Prostate gland (tissue), 2 donors: ENCODE data around the gene DENND1B. TPM values are rescaled to one million over a fixed set of nuclear protein-coding genes. Genes with fewer than 3 reads are reported as not detected.

Source experiments
- DNase-seq: peaks from one replicate; pipeline ENCODE4 v3.0.0-alpha.2; 2019; ENCODE audit warnings: low spot score
- H3K27ac ChIP-seq, 2 donors: fragments of 200-600 bp; sonication (generic); 2 replicates each; pipeline ENCODE4 v1.5.1; 2017 to 2019
- H3K27me3 ChIP-seq: fragments of 200-600 bp; sonication (generic); replicated peaks from 2 replicates; pipeline ENCODE4 v1.5.1; 2019; ENCODE audit not compliant: insufficient read depth
- H3K36me3 ChIP-seq, 2 donors: fragments of 200-600 bp; sonication (generic); 1 replicate in 1 of 2; 2 replicates in 1 of 2; pipeline versions ENCODE4 v1.5.1 to v1.8.1; 2017 to 2019
- H3K4me1 ChIP-seq: fragments of 200-600 bp; sonication (generic); replicated peaks from 2 replicates; pipeline ENCODE4 v1.5.1; 2019
- H3K4me3 ChIP-seq, 2 donors: fragments of 200-600 bp; sonication (generic); 2 replicates each; pipeline ENCODE4 v1.5.1; 2017 to 2019
- H3K9me3 ChIP-seq: fragments of 200-600 bp; sonication (generic); 2 replicates; pipeline ENCODE4 v1.5.1; 2017
- POLR2A ChIP-seq: fragments of 450-650 bp; IDR thresholded peaks from one replicate; pipeline ENCODE4 v1.6.1; 2016; ENCODE audit warnings: antibody characterized with exemption, mild to moderate bottlenecking
- POLR2AphosphoS5 ChIP-seq: sonication (generic); formaldehyde crosslinking; IDR thresholded peaks from one replicate; pipeline ENCODE4 v1.6.1; 2017; ENCODE audit warnings: antibody characterized with exemption
- WGBS: methylation state at CpG from one replicate; pipeline ENCODE4 v1.1.5; 2018; 5-methylcytosine and 5-hydroxymethylcytosine counted together
- intact Hi-C: fragments of 100-400 bp; cut with DNase I; formaldehyde crosslinking; loops from one replicate; pipeline ENCODE4 v1.14.2; 2022
- total RNA-seq, 2 donors: library from RNA; depleted of rRNA; stranded (reverse); fragments of >200 nt; gene quantifications; one replicate each; pipeline ENCODE4 v1.1.0, GENCODE V29; 2016
- TF ChIP-seq, protein P1 (sequence below), 4 experiments: fragments of 200-600 bp in 2 of 4; fragments of 450-650 bp in 2 of 4; sonication (generic) in 2 of 4; IDR thresholded peaks; 1 replicate in 3 of 4; 2 replicates in 1 of 4; pipeline ENCODE4 v1.5.1; 2016 to 2019; ENCODE audit warnings: antibody characterized with exemption in 4 of 4, mild to moderate bottlenecking in 2 of 4, moderate library complexity in 2 of 4

DENND1B gene
- total RNA-seq, 2 donors from 2014 or later: 13.5 to 14.1 TPM

DNA sequence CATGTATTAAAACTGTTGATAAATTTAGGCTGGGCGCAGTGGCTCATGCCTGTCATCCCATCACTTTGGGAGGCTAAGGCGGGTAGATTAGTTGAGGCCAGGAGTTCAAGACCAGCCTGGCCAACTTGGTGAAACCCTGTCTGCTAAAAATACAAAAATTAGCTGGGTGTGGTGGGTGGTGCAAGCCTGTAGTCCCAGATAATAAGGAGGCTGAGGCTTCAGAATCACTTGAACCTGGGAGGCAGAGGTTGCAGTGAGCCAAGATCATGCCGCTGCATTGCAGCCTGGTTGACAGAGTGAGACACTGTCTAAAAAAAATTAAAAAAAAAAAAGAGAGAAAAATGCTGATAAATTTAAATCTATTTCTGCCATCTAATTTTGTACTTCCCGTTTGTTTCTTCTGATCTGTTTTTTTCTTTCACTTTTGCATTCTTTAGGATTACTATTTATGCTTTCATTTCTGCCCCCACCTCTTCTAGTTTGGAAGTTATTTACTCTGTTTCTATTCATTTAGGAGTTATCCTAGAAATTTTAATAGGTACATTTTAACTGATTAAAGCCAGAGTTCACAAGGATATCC lies 3.2 kb upstream of the DENND1B start:
- no peaks in the 10 kb centered on the region for H3K27me3 ChIP-seq
- TF ChIP-seq, protein P1, sequence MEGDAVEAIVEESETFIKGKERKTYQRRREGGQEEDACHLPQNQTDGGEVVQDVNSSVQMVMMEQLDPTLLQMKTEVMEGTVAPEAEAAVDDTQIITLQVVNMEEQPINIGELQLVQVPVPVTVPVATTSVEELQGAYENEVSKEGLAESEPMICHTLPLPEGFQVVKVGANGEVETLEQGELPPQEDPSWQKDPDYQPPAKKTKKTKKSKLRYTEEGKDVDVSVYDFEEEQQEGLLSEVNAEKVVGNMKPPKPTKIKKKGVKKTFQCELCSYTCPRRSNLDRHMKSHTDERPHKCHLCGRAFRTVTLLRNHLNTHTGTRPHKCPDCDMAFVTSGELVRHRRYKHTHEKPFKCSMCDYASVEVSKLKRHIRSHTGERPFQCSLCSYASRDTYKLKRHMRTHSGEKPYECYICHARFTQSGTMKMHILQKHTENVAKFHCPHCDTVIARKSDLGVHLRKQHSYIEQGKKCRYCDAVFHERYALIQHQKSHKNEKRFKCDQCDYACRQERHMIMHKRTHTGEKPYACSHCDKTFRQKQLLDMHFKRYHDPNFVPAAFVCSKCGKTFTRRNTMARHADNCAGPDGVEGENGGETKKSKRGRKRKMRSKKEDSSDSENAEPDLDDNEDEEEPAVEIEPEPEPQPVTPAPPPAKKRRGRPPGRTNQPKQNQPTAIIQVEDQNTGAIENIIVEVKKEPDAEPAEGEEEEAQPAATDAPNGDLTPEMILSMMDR (IDR thresholded peaks at IDR 0.05): no peak
- H3K9me3 ChIP-seq: no peaks in the 10 kb centered on the region
- no peaks in the 10 kb centered on the region for H3K36me3 ChIP-seq
- no peak overlapping the region for H3K4me3 ChIP-seq
- intact Hi-C loops: no loop called here
- DNase-seq: no peak
- H3K27ac ChIP-seq: no peak overlapping the region
- WGBS: 76% methylated on average over 4 of the region's 4 CpGs
- H3K4me1 ChIP-seq: peaks cover 10% of the 10 kb centered on the region

DNA sequence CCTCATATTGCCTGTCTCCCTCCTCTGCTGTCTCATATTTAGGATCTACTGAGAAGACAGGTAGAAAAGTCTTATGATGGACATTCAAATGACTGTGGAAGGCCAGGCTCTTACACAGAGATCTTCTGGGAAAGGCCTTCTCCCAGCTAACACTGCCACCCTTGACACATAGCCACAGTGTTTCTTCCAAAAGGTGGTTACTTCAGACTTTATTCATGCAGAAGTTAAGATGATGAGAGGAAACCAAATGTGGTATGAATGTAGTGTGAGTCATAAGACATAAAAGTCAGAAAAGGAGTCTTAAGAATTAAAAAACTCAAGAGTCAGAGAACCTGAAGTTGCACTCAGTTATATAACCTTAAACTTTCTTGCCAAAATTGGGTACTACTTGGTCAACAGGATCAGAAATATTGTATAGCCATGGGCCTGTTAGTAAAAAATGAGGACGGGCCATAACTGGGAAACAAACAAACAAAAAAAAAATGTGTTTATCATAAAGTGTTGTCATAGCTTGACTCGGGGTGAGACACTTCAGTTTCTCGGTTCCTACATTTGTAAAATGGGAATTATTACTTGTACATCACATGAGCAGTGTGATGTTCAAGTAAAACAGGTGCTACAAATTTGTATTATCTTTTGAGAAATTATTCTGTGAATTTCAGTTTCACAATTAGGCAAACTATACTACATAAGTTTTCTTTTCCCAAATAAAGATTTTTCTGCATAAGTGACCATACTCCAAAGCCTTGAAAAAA lies 1.2 kb upstream of the DENND1B start:
- Histone ChIP-seq H3K9me3 (no peaks in the 10 kb centered on the region), H3K4me1 (no peaks in the 10 kb centered on the region), H3K27ac (peak overlapping the region; percentile 85 to 91), H3K4me3 (no peak overlapping the region), H3K27me3 (no peaks in the 10 kb centered on the region), H3K36me3 (no peaks in the 10 kb centered on the region)
- no peak for DNase-seq
- intact Hi-C loops: no loop called here
- TF ChIP-seq POLR2AphosphoS5 (no peak), POLR2A (no peak)
- TF ChIP-seq, protein P1 (IDR thresholded peaks at IDR 0.05): no peak
- 82% methylated on average over 3 of the region's 3 CpGs for WGBS

DNA sequence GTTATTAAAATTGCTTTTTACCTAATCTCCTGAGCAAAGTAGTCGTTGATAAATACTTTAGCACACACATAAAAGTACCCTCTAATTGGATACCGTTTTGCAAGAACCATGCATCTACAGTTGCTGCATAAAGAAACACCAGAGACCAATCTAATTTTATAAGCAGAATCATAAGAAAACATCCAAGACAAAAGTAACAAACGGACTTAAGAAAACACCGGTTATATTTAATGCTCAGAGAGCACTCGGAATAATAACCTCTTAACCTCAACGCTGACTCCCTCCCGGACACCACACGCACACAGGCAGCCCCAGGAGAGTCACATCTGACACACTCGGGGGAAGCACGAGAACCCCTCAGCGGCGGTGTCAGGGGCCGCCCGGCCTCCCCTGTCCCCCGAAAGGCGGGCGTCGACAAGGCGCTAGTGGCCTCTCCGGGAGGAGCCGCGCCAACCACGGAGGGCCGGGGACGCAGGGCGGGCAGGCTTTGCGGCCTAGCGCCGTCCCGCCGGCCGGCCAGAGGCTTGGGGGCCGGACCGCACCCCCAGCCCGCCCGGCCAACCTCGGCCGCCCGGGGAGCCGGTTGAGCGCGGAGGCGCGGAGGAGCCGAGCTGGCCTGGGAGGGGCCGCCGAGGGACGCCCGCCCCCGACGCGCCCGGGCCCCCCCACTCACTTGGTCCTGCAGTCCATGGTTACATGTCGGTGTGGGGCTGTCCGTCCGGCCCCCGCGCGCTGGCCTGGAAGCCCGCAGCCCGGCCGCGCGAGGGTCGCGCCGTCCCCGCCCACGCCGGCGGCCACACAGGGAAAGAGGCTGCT lies 606 bp downstream of the DENND1B start:
- TF ChIP-seq, protein P1 (IDR thresholded peaks at IDR 0.05): no peak
- TF ChIP-seq POLR2A (no peak), POLR2AphosphoS5 (no peak)
- Histone ChIP-seq H3K27me3 (no peaks in the 10 kb centered on the region), H3K9me3 (no peaks in the 10 kb centered on the region), H3K27ac (peak overlapping the region; percentile 85 to 91), H3K4me3 (peak overlapping the region; percentile 67 to 69), H3K4me1 (no peaks in the 10 kb centered on the region), H3K36me3 (no peaks in the 10 kb centered on the region)
- intact Hi-C loops: no loop called here
- under 1% methylated on average over 28 of the region's 71 CpGs for WGBS
- DNase-seq: peak; percentile 25

DNA sequence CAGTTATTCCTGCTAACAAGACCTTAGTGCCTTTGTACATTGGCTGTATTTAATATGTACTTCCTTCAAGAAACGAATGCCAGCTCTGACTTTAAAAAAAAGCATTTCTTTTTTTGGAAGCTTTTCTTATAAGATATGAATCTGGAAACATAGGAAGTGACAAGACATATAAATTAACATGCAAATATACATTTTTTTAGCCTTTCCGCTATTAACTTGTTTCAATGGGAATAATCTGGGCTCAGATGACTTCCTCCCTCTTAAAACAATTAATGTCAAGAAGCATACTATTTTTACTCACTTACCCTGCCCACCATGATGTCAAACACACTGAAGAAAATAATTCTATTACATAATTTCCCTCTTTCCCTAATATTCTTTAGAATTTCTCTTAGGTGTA lies 1.4 kb downstream of the DENND1B start:
- Histone ChIP-seq H3K4me1 (no peaks in the 10 kb centered on the region), H3K27me3 (no peaks in the 10 kb centered on the region), H3K9me3 (no peaks in the 10 kb centered on the region), H3K27ac (peak overlapping the region in 1 of 2 donors; percentile 91), H3K4me3 (peak overlapping the region in 1 of 2 donors; percentile 69), H3K36me3 (no peaks in the 10 kb centered on the region)
- 19% methylated on average over 2 of the region's 2 CpGs for WGBS
- TF ChIP-seq POLR2A (no peak), POLR2AphosphoS5 (no peak)
- TF ChIP-seq, protein P1 (IDR thresholded peaks at IDR 0.05): no peak
- intact Hi-C loops: no loop called here
- DNase-seq: no peak
